ENCODE measurements around the gene PLA2R1. TPM values are rescaled to one million over a fixed set of nuclear protein-coding genes. Genes with fewer than 3 reads are reported as not detected.

The PLA2R1 gene
- total and polyA plus RNA-seq, 10 donors, result 1.3 to 17.0 (median 10.1) TPM

DNA sequence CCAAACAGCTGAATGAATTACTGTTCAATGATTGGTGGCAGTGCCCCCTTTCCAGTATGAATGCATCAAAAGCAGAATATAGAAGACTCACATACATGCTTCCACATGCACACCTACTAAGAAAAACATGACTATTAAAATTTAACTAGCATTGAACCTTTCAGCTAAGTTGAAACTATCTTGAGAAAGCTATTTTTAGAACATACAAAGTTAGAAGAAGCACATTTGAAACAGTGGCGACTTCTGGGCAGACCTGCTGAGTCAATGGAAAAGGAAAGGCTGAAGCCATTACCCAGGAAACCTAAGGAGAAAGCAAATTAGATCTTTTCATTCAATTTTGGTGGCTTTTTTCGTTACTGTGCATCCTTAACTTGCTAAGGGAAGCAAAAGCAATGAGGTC, 55.9 kb downstream of the PLA2R1 start:
- TF ChIP-seq, protein P1, sequence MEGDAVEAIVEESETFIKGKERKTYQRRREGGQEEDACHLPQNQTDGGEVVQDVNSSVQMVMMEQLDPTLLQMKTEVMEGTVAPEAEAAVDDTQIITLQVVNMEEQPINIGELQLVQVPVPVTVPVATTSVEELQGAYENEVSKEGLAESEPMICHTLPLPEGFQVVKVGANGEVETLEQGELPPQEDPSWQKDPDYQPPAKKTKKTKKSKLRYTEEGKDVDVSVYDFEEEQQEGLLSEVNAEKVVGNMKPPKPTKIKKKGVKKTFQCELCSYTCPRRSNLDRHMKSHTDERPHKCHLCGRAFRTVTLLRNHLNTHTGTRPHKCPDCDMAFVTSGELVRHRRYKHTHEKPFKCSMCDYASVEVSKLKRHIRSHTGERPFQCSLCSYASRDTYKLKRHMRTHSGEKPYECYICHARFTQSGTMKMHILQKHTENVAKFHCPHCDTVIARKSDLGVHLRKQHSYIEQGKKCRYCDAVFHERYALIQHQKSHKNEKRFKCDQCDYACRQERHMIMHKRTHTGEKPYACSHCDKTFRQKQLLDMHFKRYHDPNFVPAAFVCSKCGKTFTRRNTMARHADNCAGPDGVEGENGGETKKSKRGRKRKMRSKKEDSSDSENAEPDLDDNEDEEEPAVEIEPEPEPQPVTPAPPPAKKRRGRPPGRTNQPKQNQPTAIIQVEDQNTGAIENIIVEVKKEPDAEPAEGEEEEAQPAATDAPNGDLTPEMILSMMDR (IDR thresholded peaks at IDR 0.05 in 8 of 11, conservative IDR thresholded peaks at IDR 0.05 in 3 of 11), result no peak
- TF ChIP-seq POLR2A (IDR thresholded peaks at IDR 0.05), result no peak
- no peak for TF ChIP-seq POLR2AphosphoS5 (IDR thresholded peaks at IDR 0.05)
- 42 to 63% (median 54%) methylated on average over 2 of the region's 2 CpGs for WGBS, 5 donors

DNA sequence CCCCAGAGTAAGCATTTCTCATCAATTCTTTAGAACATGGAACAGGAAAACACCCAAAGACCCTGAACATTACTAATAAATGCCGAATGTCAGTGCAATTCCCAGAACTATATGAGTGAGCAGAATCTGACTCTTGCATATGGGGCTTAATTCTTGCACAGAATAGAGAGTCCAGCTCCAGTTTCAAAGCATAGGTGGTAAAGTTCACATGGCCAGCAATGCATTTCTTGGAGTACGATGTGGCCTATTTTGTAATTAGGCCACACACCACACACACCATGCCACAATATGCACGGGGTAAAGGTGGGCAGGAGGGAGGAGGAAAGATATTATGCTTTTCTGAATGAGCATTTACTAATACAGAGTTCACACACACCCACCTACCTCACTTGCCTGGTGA, 56.5 kb downstream of the PLA2R1 start:
- intact Hi-C loops (cut with DNase I; ENCODE audit: low total_unique reads), result no loop called here

More for the DNA sequence above, 55.9 kb downstream of the PLA2R1 start:
- intact Hi-C loops (cut with DNase I; ENCODE audit: low total_unique reads), result no loop called here
- Histone ChIP-seq H3K27ac (no peak overlapping the region), H3K36me3 (no peaks in the 10 kb centered on the region), H3K9me3 (no peaks in the 10 kb centered on the region), H3K4me1 (no peaks in the 10 kb centered on the region), H3K27me3 (replicated peaks in 1 of 7) (no peaks in the 10 kb centered on the region), H3K4me3 (no peak overlapping the region)
- no peak for DNase-seq

DNA sequence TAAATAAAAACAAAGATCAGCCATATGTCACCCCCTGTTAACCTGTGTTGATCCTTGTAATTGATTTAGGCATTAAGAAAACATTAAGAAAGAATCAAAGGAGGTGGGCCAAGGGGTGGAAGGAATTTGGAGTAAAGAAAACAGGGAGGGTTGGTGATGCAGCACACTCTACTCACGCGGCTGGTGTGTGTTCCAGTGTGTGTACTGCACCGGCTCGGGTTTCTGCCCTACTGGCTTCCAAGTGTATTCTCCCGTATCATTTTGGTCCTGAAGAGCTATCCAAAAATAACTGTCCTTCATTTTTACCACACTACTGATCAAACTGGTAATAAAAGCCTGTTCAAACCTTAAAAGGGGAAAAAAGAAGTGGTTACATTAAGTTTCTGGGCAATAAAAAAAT, 56.9 kb downstream of the PLA2R1 start:
- WGBS, 5 donors, result 92 to 97% (median 95%) methylated on average over 5 of the region's 5 CpGs
- H3K4me1 ChIP-seq, result no peaks in the 10 kb centered on the region
- no peak overlapping the region for H3K4me3 ChIP-seq
- H3K27me3 ChIP-seq (replicated peaks in 1 of 7), result no peaks in the 10 kb centered on the region
- H3K27ac ChIP-seq, result no peak overlapping the region
- no peaks in the 10 kb centered on the region for H3K9me3 ChIP-seq
- TF ChIP-seq POLR2AphosphoS5 (IDR thresholded peaks at IDR 0.05), result no peak
- no peak for TF ChIP-seq POLR2A (IDR thresholded peaks at IDR 0.05)
- TF ChIP-seq, protein P1 (IDR thresholded peaks at IDR 0.05 in 8 of 11, conservative IDR thresholded peaks at IDR 0.05 in 3 of 11), result no peak
- no peaks in the 10 kb centered on the region for H3K36me3 ChIP-seq
- DNase-seq, result no peak
- intact Hi-C loops (cut with DNase I; ENCODE audit: low total_unique reads), result no loop called here

More for the DNA sequence above, 56.5 kb downstream of the PLA2R1 start:
- 72 to 87% (median 82%) methylated on average over 3 of the region's 3 CpGs for WGBS, 5 donors
- Histone ChIP-seq H3K27me3 (replicated peaks in 1 of 7) (no peaks in the 10 kb centered on the region), H3K4me1 (no peaks in the 10 kb centered on the region), H3K4me3 (no peak overlapping the region), H3K36me3 (no peaks in the 10 kb centered on the region), H3K9me3 (no peaks in the 10 kb centered on the region), H3K27ac (no peak overlapping the region)
- TF ChIP-seq POLR2A (IDR thresholded peaks at IDR 0.05) (no peak), POLR2AphosphoS5 (IDR thresholded peaks at IDR 0.05) (no peak)
- TF ChIP-seq, protein P1 (IDR thresholded peaks at IDR 0.05 in 8 of 11, conservative IDR thresholded peaks at IDR 0.05 in 3 of 11), result no peak
- no peak for DNase-seq

DNA sequence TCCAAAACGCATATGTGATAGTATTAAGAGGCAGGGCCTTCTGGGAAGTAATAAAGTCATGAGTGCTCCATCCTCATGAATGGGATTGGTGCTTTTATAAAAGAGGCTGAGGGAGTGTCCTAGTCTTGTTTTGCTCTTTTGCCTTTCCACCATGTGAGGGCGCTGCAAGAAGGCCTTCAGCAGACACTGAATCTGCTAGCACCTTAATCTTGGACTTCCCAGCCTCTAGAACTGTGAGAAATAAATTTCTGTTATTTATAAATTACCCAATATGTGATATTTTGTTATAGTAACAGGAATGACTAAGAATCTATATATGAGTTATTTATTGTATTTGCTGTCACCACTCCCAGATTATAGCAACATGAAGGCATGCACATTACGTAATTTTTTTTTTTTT, 63.5 kb downstream of the PLA2R1 start:
- Histone ChIP-seq H3K4me3 (no peak overlapping the region), H3K27me3 (replicated peaks in 1 of 7) (no peaks in the 10 kb centered on the region), H3K36me3 (no peaks in the 10 kb centered on the region), H3K9me3 (no peaks in the 10 kb centered on the region), H3K27ac (peak overlapping the region in 2 of 8 donors; percentile 4 to 22), H3K4me1 (peaks cover 0 to 22% (median 0%) of the 10 kb centered on the region in 6 donors)
- intact Hi-C loops (cut with DNase I; ENCODE audit: low total_unique reads), result no loop called here
- TF ChIP-seq POLR2A (IDR thresholded peaks at IDR 0.05), result no peak
- TF ChIP-seq POLR2AphosphoS5 (IDR thresholded peaks at IDR 0.05), result no peak
- TF ChIP-seq, protein P1 (IDR thresholded peaks at IDR 0.05 in 8 of 11, conservative IDR thresholded peaks at IDR 0.05 in 3 of 11), result no peak
- no peak for DNase-seq
- 62 to 91% (median 86%) methylated on average over 3 of the region's 3 CpGs for WGBS, 5 donors
